Left lung (tissue), 10 donors: ENCODE measurements around the gene CDC42EP3. TPM values are rescaled to one million over a fixed set of nuclear protein-coding genes. Genes with fewer than 3 reads are reported as not detected.

Experiments used
- ATAC-seq: fragments of 200-7000 bp; cut with Tn5 transposase; one replicate; pipeline ENCODE4 v1.9.1; 2020; ENCODE audit warnings: moderate library complexity
- DNase-seq, 4 donors: peaks; one replicate each; pipeline ENCODE4 v3.0.0-alpha.2; 2013 to 2020
- H3K27ac ChIP-seq, 2 donors: fragments of 200-600 bp; sonication (generic) in 1 of 2; one replicate each; pipeline versions ENCODE4 v1.5.0 to v1.8.0; 2020 to 2021
- H3K27me3 ChIP-seq, 2 donors: fragments of 200-600 bp; sonication (generic) in 1 of 2; one replicate each; pipeline versions ENCODE4 v1.5.0 to v1.8.0; 2020 to 2021
- H3K36me3 ChIP-seq, 2 donors: fragments of 200-600 bp; sonication (generic) in 1 of 2; one replicate each; pipeline versions ENCODE4 v1.5.0 to v1.8.0; 2020 to 2021
- H3K4me1 ChIP-seq, 2 donors: fragments of 200-600 bp; one replicate each; pipeline ENCODE4 v1.8.0; 2021
- H3K4me3 ChIP-seq, 2 donors: fragments of 200-600 bp; sonication (generic) in 1 of 2; one replicate each; pipeline versions ENCODE4 v1.5.0 to v1.8.0; 2020 to 2021; ENCODE audit warnings: mild to moderate bottlenecking in 1 of 2
- H3K9me3 ChIP-seq, 2 donors: fragments of 200-600 bp; sonication (generic) in 1 of 2; one replicate each; pipeline versions ENCODE4 v1.5.0 to v1.8.0; 2020 to 2021
- CTCF ChIP-seq, 2 donors: fragments of 200-600 bp; sonication (generic) in 1 of 2; IDR thresholded peaks; one replicate each; pipeline versions ENCODE4 v1.5.0 to v1.8.0; 2021; ENCODE audit warnings: antibody characterized with exemption in 2 of 2
- intact Hi-C, 2 donors: fragments of 100-400 bp; cut with DNase I; formaldehyde crosslinking; loops; one replicate each; pipeline versions ENCODE4 v1.11.2 to v1.14.2; 2022
- polyA plus RNA-seq, 6 donors: library from polyadenylated mRNA; unstranded; fragments of 120-200 nt; gene quantifications; one replicate each; pipeline ENCODE4 v1.2.1, GENCODE V29; 2013; ENCODE audit not compliant: insufficient read length in 6 of 6
- total RNA-seq, 2 donors: library from RNA; stranded (reverse); fragmentation: NEBNext Ultra II Directional; extraction: Animal tissue kit (Norgen Biotek cat#: 25700); gene quantifications; one replicate each; pipeline ENCODE4 v1.2.1, GENCODE V29; 2021
- donor health status: DM: no; HTN: yes; CAD: no.
- donor health status: DM: no; HTN: no; CAD: no.

Gene CDC42EP3
- total and polyA plus RNA-seq, 8 donors: 17.3 to 53.8 (median 25.1) TPM

GRCh38 chr2:37665043-37665442, 6.4 kb downstream of the CDC42EP3 start:
- H3K27ac ChIP-seq: peak overlapping the region in 1 of 2 donors; percentile 70
- no peak for DNase-seq
- peaks cover 18 to 99% of the 10 kb centered on the region in 2 donors for H3K4me1 ChIP-seq

GRCh38 chr2:37664231-37664643, 7.2 kb downstream of the CDC42EP3 start:
- TF ChIP-seq CTCF (IDR thresholded peaks at IDR 0.05): no peak
- H3K27ac ChIP-seq: peak overlapping the region in 1 of 2 donors; percentile 70
- no peaks in the 10 kb centered on the region for H3K27me3 ChIP-seq
- H3K4me3 ChIP-seq: no peak overlapping the region
- no peaks in the 10 kb centered on the region for H3K9me3 ChIP-seq
- no peak for DNase-seq
- intact Hi-C loops: no loop called here
- peaks cover 0 to 32% of the 10 kb centered on the region in 2 donors for H3K36me3 ChIP-seq
- peaks cover 14 to 98% of the 10 kb centered on the region in 2 donors for H3K4me1 ChIP-seq
- ATAC-seq: no peak

More at GRCh38 chr2:37665043-37665442, 6.4 kb downstream of the CDC42EP3 start:
- Histone ChIP-seq H3K27me3 (no peaks in the 10 kb centered on the region), H3K4me3 (no peak overlapping the region), H3K36me3 (peaks cover 0 to 32% of the 10 kb centered on the region in 2 donors), H3K9me3 (no peaks in the 10 kb centered on the region)
- intact Hi-C loops: no loop called here
- no peak for ATAC-seq
- no peak for TF ChIP-seq CTCF (IDR thresholded peaks at IDR 0.05)

GRCh38 chr2:37663390-37663789, 8.1 kb downstream of the CDC42EP3 start:
- intact Hi-C loops: no loop called here
- no peak for ATAC-seq
- Histone ChIP-seq H3K4me1 (peaks cover 8 to 98% of the 10 kb centered on the region in 2 donors), H3K9me3 (no peaks in the 10 kb centered on the region), H3K27me3 (no peaks in the 10 kb centered on the region), H3K27ac (peak overlapping the region in 1 of 2 donors; percentile 70), H3K36me3 (peaks cover 0 to 32% of the 10 kb centered on the region in 2 donors), H3K4me3 (no peak overlapping the region)
- TF ChIP-seq CTCF (IDR thresholded peaks at IDR 0.05): no peak
- no peak for DNase-seq

GRCh38 chr2:37659723-37660122, 11.7 kb downstream of the CDC42EP3 start:
- ATAC-seq (no peak), DNase-seq (no peak)
- H3K27ac ChIP-seq: peak overlapping the region in 1 of 2 donors; percentile 88
- H3K4me3 ChIP-seq: no peak overlapping the region
- H3K9me3 ChIP-seq: no peaks in the 10 kb centered on the region
- no peak for TF ChIP-seq CTCF (IDR thresholded peaks at IDR 0.05)
- H3K27me3 ChIP-seq: no peaks in the 10 kb centered on the region
- H3K36me3 ChIP-seq: peaks cover 0 to 21% of the 10 kb centered on the region in 2 donors
- peaks cover 25 to 98% of the 10 kb centered on the region in 2 donors for H3K4me1 ChIP-seq
- intact Hi-C loops: no loop called here

- peaks cover 0 to 18% of the 10 kb centered on the region in 2 donors for H3K36me3 ChIP-seq
- no peaks in the 10 kb centered on the region for H3K9me3 ChIP-seq
- no peak for TF ChIP-seq CTCF (IDR thresholded peaks at IDR 0.05)
- H3K4me3 ChIP-seq: no peak overlapping the region
- no peak for DNase-seq
- H3K27ac ChIP-seq: peak overlapping the region in 1 of 2 donors; percentile 88
- no peak for ATAC-seq
- peaks cover 29 to 98% of the 10 kb centered on the region in 2 donors for H3K4me1 ChIP-seq
- intact Hi-C loops: no loop called here
- no peaks in the 10 kb centered on the region for H3K27me3 ChIP-seq
These were observed 12.8 kb downstream of the CDC42EP3 start for GRCh38 chr2:37658682-37659081.
